Mucosa of descending colon (tissue), 3 donors: ENCODE measurements around the gene PCDHGA1. TPM values are rescaled to one million over a fixed set of nuclear protein-coding genes. Genes with fewer than 3 reads are reported as not detected.

Experiments
- ATAC-seq: fragments of 200-7000 bp; cut with Tn5 transposase; one replicate; pipeline ENCODE4 v1.9.1; 2020; ENCODE audit warnings: mild to moderate bottlenecking, moderate library complexity
- DNase-seq, 3 donors: peaks; one replicate each; pipeline ENCODE4 v3.0.0-alpha.2; 2020
- H3K36me3 ChIP-seq: fragments of 200-600 bp; one replicate; pipeline ENCODE4 v1.8.0; 2021; ENCODE audit warnings: low read depth, mild to moderate bottlenecking
- H3K4me1 ChIP-seq: fragments of 200-600 bp; one replicate; pipeline ENCODE4 v1.8.0; 2021; ENCODE audit warnings: low read depth, mild to moderate bottlenecking
- H3K4me3 ChIP-seq: fragments of 200-600 bp; one replicate; pipeline ENCODE4 v1.8.0; 2021; ENCODE audit warnings: mild to moderate bottlenecking
- H3K9me3 ChIP-seq: fragments of 200-600 bp; one replicate; pipeline ENCODE4 v1.8.0; 2021; ENCODE audit warnings: mild to moderate bottlenecking
- intact Hi-C, 2 donors: fragments of 100-400 bp; cut with DNase I in 1 of 2; cut with micrococcal nuclease in 1 of 2; formaldehyde crosslinking; loops; one replicate each; pipeline versions ENCODE4 v1.11.0 to v1.11.1; 2022; cut with DNase I, micrococcal nuclease
- total RNA-seq, 3 donors: library from RNA; stranded (reverse); fragmentation: NEBNext Ultra II Directional in 2 of 3; extraction: Animal tissue kit (Norgen Biotek cat#: 25700) in 2 of 3; gene quantifications; one replicate each; pipeline versions ENCODE4 v1.2.1 to v1.2.4, GENCODE V29; 2021 to 2023
- TF ChIP-seq, protein P1 (sequence below): fragments of 200-600 bp; IDR thresholded peaks from one replicate; pipeline ENCODE4 v1.8.0; 2022; ENCODE audit warnings: antibody characterized with exemption, mild to moderate bottlenecking
- donor health status: DM: no; HTN: no; CAD: no; lungs with moderate emphysema.
- donor health status: DM: no; HTN: no; CAD: no.
- donor health status: DM: no; HTN: yes; CAD: no.

Gene PCDHGA1
- total RNA-seq, 3 donors from 2014 or later = 0.35 to 1.6 (median 0.43) TPM

- Histone ChIP-seq H3K36me3 (no peaks in the 10 kb centered on the region), H3K4me3 (no peak overlapping the region)
- TF ChIP-seq, protein P1, sequence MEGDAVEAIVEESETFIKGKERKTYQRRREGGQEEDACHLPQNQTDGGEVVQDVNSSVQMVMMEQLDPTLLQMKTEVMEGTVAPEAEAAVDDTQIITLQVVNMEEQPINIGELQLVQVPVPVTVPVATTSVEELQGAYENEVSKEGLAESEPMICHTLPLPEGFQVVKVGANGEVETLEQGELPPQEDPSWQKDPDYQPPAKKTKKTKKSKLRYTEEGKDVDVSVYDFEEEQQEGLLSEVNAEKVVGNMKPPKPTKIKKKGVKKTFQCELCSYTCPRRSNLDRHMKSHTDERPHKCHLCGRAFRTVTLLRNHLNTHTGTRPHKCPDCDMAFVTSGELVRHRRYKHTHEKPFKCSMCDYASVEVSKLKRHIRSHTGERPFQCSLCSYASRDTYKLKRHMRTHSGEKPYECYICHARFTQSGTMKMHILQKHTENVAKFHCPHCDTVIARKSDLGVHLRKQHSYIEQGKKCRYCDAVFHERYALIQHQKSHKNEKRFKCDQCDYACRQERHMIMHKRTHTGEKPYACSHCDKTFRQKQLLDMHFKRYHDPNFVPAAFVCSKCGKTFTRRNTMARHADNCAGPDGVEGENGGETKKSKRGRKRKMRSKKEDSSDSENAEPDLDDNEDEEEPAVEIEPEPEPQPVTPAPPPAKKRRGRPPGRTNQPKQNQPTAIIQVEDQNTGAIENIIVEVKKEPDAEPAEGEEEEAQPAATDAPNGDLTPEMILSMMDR = no peak
These were observed 181.5 kb downstream of the PCDHGA1 start for GRCh38 chr5:141511771-141512325.

GRCh38 chr5:141512390-141512910 is 182.1 kb downstream of the PCDHGA1 start:
- Histone ChIP-seq H3K9me3 (no peaks in the 10 kb centered on the region), H3K4me1 (peaks cover 15% of the 10 kb centered on the region), H3K36me3 (no peaks in the 10 kb centered on the region), H3K4me3 (no peak overlapping the region)
- ATAC-seq (peak; percentile 78), DNase-seq (peak; percentile 86 to 95 (median 91))
- TF ChIP-seq, protein P1 = peak; percentile 73
- intact Hi-C loops = no loop called here

More at GRCh38 chr5:141511771-141512325, 181.5 kb downstream of the PCDHGA1 start:
- DNase-seq (no peak), ATAC-seq (no peak)
- intact Hi-C loops = no loop called here
- H3K9me3 ChIP-seq = no peaks in the 10 kb centered on the region
- H3K4me1 ChIP-seq = peaks cover 15% of the 10 kb centered on the region

DNA sequence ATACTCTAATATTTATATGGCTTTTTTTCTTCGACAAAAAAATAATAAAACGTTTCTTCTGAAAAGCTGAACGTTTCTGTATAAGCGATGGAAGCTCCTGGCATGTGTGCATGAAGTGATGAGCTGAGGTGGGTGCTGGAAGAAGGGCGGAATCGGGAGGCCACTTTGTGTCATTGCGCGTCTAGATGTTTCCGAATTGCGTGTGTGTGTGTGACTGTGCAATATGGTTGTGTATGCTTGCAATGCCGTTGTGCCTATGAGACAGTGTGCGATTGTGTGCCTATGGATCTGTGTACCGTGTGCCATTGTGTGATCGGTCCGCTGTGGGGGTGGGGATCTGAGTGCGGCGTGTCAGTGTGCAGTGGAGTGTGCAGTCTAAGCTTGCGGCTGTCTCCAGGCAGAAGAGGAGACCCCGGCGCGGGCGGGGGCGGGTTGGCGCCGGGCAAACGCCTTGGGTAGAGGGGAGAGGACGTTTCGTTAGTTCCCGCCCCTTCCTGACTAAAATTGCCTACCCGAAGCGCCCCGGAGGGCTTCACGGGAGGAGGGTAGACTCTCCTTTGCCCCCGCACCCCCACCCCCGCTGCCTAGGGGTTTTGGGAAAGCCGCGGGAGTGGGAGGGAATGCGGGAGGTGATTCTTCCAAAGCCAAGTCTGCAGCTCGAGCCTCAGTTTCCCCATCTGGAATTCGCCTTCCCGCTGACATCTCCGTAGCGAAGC is 182.8 kb downstream of the PCDHGA1 start:
- ATAC-seq (peak; percentile 49), DNase-seq (peak; percentile 51 to 65 (median 63))
- H3K9me3 ChIP-seq = no peaks in the 10 kb centered on the region
- peaks cover 15% of the 10 kb centered on the region for H3K4me1 ChIP-seq
- no peaks in the 10 kb centered on the region for H3K36me3 ChIP-seq
- intact Hi-C loops = no loop called here
- TF ChIP-seq, protein P1 = no peak
- no peak overlapping the region for H3K4me3 ChIP-seq

DNA sequence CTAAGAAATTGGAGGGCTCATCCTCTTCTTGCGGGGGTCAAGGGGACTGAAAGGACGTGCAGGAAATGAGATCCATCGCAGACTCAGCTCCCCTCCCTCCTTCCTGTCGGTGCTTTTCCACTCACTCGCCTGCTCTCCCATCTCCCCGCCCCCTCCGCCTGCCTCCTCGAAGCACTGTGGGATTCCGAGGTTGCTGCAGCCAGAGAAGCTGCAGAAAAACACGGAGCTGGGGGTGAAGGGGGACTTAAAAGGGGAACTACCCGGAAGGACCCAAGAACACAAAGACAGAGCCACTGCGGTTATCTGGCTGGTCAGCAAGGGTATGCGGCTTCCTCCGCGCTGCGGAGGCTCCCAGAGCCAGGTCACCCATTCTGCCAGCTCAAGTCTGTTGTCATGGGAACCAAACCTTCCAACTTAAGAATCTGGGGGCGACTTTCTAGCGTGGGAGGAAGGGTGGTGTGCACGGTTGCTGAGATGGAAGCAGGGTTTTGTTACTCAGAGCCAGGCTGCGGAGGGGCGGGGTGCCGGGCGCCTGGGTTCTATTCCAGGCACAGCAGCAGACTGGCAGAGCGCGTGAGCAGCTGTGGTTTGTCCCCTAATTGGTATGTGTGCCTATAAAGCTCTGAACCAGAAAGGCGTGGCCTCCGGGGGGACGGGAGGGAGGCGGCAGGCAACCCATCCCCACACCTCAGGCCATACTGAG is 183.5 kb downstream of the PCDHGA1 start:
- no peak overlapping the region for H3K4me3 ChIP-seq
- no peaks in the 10 kb centered on the region for H3K36me3 ChIP-seq
- intact Hi-C loops = no loop called here
- H3K9me3 ChIP-seq = no peaks in the 10 kb centered on the region
- DNase-seq (peak; percentile 60 to 77 (median 74)), ATAC-seq (peak; percentile 41)
- peaks cover 15% of the 10 kb centered on the region for H3K4me1 ChIP-seq
- TF ChIP-seq, protein P1 = no peak

- no peak for ATAC-seq
- Histone ChIP-seq H3K4me3 (no peak overlapping the region), H3K9me3 (no peaks in the 10 kb centered on the region), H3K36me3 (no peaks in the 10 kb centered on the region), H3K4me1 (peaks cover 15% of the 10 kb centered on the region)
- TF ChIP-seq, protein P1 = no peak
- intact Hi-C loops = no loop called here
- no peak for DNase-seq
These were observed 184.2 kb downstream of the PCDHGA1 start for GRCh38 chr5:141514330-141515133.
